ENCODE data around the gene TOR1B. TPM values are rescaled to one million over a fixed set of nuclear protein-coding genes. Genes with fewer than 3 reads are reported as not detected.

The TOR1B gene
- total and polyA plus RNA-seq, 2 of the 4 experiments (the other 2 are of a cell fraction) = 15.6 to 21.0 TPM

- no peak overlapping the region; the same call in 1 of the 2 replicates for H2BK120ac ChIP-seq (ENCODE audit: low read depth, low read length)
- H3K4ac ChIP-seq (ENCODE audit: low read depth, low read length) = no peak overlapping the region
- ATAC-seq (ENCODE audit: low read depth) (no peak), DNase-seq (no peak)
- H3K4me1 ChIP-seq (ENCODE audit: control insufficient read depth, insufficient read depth, low read length) = peaks cover 3% of the 10 kb centered on the region; the same call in 1 of the 2 replicates
- H2BK5ac ChIP-seq (ENCODE audit: low read depth, low read length, poor library complexity, severe bottlenecking) = no peak overlapping the region
- peaks cover 8% of the 10 kb centered on the region; the same call in 1 of the 2 replicates for H3K9me1 ChIP-seq (ENCODE audit: insufficient read depth, low read length)
- H4K8ac ChIP-seq (ENCODE audit: low read depth in 2 of 2, low read length in 2 of 2) = no peak overlapping the region
- H4K5ac ChIP-seq (ENCODE audit: low read depth, low read length) = no peak overlapping the region
- no peak overlapping the region for H3K18ac ChIP-seq (ENCODE audit: low read depth, low read length)
- no peaks in the 10 kb centered on the region for H3K36me3 ChIP-seq (ENCODE audit: control insufficient read depth, insufficient read depth, low read length)
- no peak overlapping the region for H4K91ac ChIP-seq (ENCODE audit: insufficient read depth, low read depth, low read length)
- no peak overlapping the region for H3K9ac ChIP-seq (ENCODE audit: low read depth, low read length)
- no TSS peak for BruUV-seq (replicated peaks)
- H3K4me3 ChIP-seq (ENCODE audit: insufficient read depth, low read depth, low read length) = no peak overlapping the region
- ChIA-PET CTCF (no interaction called here), POLR2A (ENCODE audit: unreplicated experiment) (no interaction called here)
- TF ChIP-seq FOS (IDR thresholded peaks at IDR 0.05; ENCODE audit: low read depth, low read length) (no peak), BHLHE40 (IDR thresholded peaks at IDR 0.05; ENCODE audit: low read depth, low read length) (no peak), NFE2L2 (IDR thresholded peaks at IDR 0.05; ENCODE audit: low read depth, low read length) (no peak), SMC3 (IDR thresholded peaks at IDR 0.05; ENCODE audit: low read depth, low read length) (no peak), CTCF (conservative IDR thresholded peaks at IDR 0.05; ENCODE audit: low read depth, low read length) (no peak), USF2 (IDR thresholded peaks at IDR 0.05; ENCODE audit: low read depth, low read length) (no peak), CHD1 (IDR thresholded peaks at IDR 0.05; ENCODE audit: low read depth, low read length) (no peak), CEBPB (IDR thresholded peaks at IDR 0.05; ENCODE audit: low read depth, low read length) (no peak), RCOR1 (IDR thresholded peaks at IDR 0.05; ENCODE audit: insufficient replicate concordance, low read length) (no peak), RAD21 (IDR thresholded peaks at IDR 0.05; ENCODE audit: low read length) (no peak), MAFK (IDR thresholded peaks at IDR 0.05; ENCODE audit: low read depth, low read length) (no peak), RFX5 (IDR thresholded peaks at IDR 0.05; ENCODE audit: low read depth, low read length) (no peak)
- H3K4me2 ChIP-seq (ENCODE audit: low read depth, low read length) = no peak overlapping the region
- dilution Hi-C loops (cut with HindIII; ENCODE audit: low sequenced_read_pairs, unreplicated experiment) (no loop called here), in situ Hi-C loops (cut with MboI; ENCODE audit: low sequenced_read_pairs) (no loop called here), intact Hi-C loops (cut with micrococcal nuclease) (no loop called here)
- no peaks in the 10 kb centered on the region for H4K20me1 ChIP-seq (ENCODE audit: insufficient read depth, low read length)
- no peak overlapping the region for H2AFZ ChIP-seq (replicated peaks; ENCODE audit: low read length, poor library complexity)
- no peak overlapping the region; the same call in 2 of the 3 replicates for H2BK15ac ChIP-seq (ENCODE audit: low read depth, low read length)
- H2AK9ac ChIP-seq (replicated peaks; ENCODE audit: low read depth, low read length, poor library complexity) = no peak overlapping the region
- WGBS, 2 experiments (ENCODE audit: extremely low coverage in 2 of 2, insufficient read length in 1 of 2) = 82% methylated on average over 4 of the region's 5 CpGs; no CpG with 5 or more reads in 1 of the 2 experiments
- peak overlapping the region; percentile 71; the same call in 1 of the 2 replicates for H2AK5ac ChIP-seq (ENCODE audit: low read depth, low read length)
- no peak overlapping the region for H3K56ac ChIP-seq (ENCODE audit: extremely low read depth, insufficient read depth, low read length)
- no peak overlapping the region for H3K27ac ChIP-seq (ENCODE audit: insufficient read depth, low read length)
- no peaks in the 10 kb centered on the region for H3K27me3 ChIP-seq (ENCODE audit: control insufficient read depth, insufficient read depth, low read length)
- H3K9me3 ChIP-seq (ENCODE audit: control insufficient read depth, insufficient read depth, low read length) = no peaks in the 10 kb centered on the region
- H3K23ac ChIP-seq (ENCODE audit: low read depth, low read length) = no peak overlapping the region
- no peaks in the 10 kb centered on the region for H3K79me1 ChIP-seq (ENCODE audit: low read depth in 1 of 2, low read length in 2 of 2)
- H2BK20ac ChIP-seq (ENCODE audit: low read depth, low read length) = no peak overlapping the region
- H3K14ac ChIP-seq (replicated peaks; ENCODE audit: low read depth, low read length) = no peak overlapping the region; the same call in 1 of the 2 replicates
These were observed 33.3 kb upstream of the TOR1B start for GRCh38 chr9:129769669-129770068.

Data from IMR-90 (cell line).